H1 (cell line): ENCODE measurements around the gene BCL2. TPM values are rescaled to one million over a fixed set of nuclear protein-coding genes. Genes with fewer than 3 reads are reported as not detected.

Experiments used
- CHD7 ChIP-seq: fragments of 300-600 bp; sonication (generic); IDR thresholded peaks from 2 replicates; pipeline ENCODE4 v1.7.1; 2012; ENCODE audit warnings: low read length, moderate library complexity, mild to moderate bottlenecking, inconsistent platforms; ENCODE audit not compliant: insufficient replicate concordance
- TCF12 ChIP-seq: IDR thresholded peaks from 2 replicates; pipeline ENCODE4 v1.6.1; 2011; ENCODE audit warnings: low read depth, mild to moderate bottlenecking, low read length
- polyA plus RNA-seq, 7 experiments: library from polyadenylated mRNA; depleted of rRNA in 3 of 7; stranded (reverse) in 5 of 7; unstranded in 2 of 7; fragments of >200 nt in 5 of 7; fragments of 200-250 nt in 2 of 7; gene quantifications; 1 replicate in 5 of 7; 2 replicates in 1 of 7; 4 replicates in 1 of 7; pipeline versions ENCODE4 v1.2.1 to v1.2.3, GENCODE V29; 2011 to 2013; ENCODE audit warnings: missing spikeins in 2 of 7, mixed read lengths in 2 of 7
- total RNA-seq: library from RNA; stranded (reverse); fragmentation: NEBNext Ultra II Directional; extraction: Animal tissue kit (Norgen Biotek cat#: 25700); gene quantifications from 2 replicates; pipeline ENCODE4 v1.2.1, GENCODE V29; 2021

BCL2 gene
- total and polyA plus RNA-seq, 2 of the 8 experiments (the other 6 are each of a cell fraction or from before 2014, with no cell fraction given), result 0.59 to 4.5 TPM

GRCh38 chr18:63181706-63182309 lies 137.8 kb downstream of the BCL2 start (continued):
- no peak for TF ChIP-seq CHD7
- no peak for TF ChIP-seq TCF12
